Subcutaneous adipose tissue (tissue), 4 donors: ENCODE data around the gene CC2D1B. TPM values are rescaled to one million over a fixed set of nuclear protein-coding genes. Genes with fewer than 3 reads are reported as not detected.

Experiments
- total RNA-seq, 4 donors: library from RNA; depleted of rRNA; stranded (reverse); fragments of >200 nt; gene quantifications; one replicate each; pipeline ENCODE4 v1.1.0, GENCODE V29; 2016
- TF ChIP-seq, protein P1 (sequence below): fragments of 450-650 bp; IDR thresholded peaks from one replicate; pipeline ENCODE4 v1.5.1; 2016; ENCODE audit warnings: low read depth, mild to moderate bottlenecking, control low read depth, antibody characterized with exemption, moderate library complexity

Gene CC2D1B
- total RNA-seq, 4 donors from 2014 or later = 20.4 to 54.3 (median 27.9) TPM

DNA sequence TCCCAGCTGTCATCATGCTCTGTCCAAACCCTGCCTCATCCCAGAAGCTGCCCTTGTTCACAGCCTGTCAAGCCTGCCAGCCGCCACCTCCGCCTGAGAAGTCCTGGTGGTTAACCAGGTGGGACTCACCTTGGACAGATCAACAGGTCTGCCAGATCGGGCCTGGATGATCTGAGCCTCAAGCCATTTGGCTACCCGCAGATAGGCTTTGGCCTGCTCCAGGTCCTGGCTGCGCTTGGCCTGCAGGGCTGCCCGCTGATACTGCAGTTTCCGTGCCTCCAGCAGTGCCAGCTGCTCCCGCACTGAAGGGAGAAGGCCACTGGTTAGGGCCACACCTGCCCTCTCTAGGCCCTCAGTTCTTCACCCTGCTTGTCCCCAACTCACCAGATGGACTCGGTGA lies 8.6 kb downstream of the CC2D1B start:
- TF ChIP-seq, protein P1, sequence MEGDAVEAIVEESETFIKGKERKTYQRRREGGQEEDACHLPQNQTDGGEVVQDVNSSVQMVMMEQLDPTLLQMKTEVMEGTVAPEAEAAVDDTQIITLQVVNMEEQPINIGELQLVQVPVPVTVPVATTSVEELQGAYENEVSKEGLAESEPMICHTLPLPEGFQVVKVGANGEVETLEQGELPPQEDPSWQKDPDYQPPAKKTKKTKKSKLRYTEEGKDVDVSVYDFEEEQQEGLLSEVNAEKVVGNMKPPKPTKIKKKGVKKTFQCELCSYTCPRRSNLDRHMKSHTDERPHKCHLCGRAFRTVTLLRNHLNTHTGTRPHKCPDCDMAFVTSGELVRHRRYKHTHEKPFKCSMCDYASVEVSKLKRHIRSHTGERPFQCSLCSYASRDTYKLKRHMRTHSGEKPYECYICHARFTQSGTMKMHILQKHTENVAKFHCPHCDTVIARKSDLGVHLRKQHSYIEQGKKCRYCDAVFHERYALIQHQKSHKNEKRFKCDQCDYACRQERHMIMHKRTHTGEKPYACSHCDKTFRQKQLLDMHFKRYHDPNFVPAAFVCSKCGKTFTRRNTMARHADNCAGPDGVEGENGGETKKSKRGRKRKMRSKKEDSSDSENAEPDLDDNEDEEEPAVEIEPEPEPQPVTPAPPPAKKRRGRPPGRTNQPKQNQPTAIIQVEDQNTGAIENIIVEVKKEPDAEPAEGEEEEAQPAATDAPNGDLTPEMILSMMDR = no peak

DNA sequence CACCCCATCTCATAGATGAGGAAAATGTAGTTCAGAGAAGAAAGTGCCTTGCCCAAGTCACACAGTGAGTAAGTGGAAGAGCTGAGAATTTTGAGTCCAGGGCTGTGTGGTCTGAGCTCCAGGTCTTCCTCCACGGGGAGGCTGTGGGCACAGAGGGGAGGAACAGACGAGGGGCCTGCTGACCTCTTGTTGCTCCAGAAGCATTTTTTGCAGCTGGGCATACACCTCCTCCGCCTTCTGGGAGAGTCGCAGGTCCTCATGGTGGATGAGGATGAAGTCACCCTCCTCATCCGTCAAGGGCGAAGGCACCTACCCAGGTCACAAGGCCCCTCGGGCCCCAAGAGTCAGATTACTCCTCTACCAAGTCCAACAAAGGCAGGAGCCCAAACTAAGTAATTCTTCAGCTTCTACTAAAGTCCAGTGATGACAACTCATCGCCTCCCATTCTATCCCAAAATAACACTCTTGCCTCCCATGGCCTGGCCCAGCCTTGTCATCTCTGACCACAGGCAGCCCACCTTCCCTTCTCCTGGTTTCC lies 9.1 kb downstream of the CC2D1B start:
- TF ChIP-seq, protein P1 = no peak

DNA sequence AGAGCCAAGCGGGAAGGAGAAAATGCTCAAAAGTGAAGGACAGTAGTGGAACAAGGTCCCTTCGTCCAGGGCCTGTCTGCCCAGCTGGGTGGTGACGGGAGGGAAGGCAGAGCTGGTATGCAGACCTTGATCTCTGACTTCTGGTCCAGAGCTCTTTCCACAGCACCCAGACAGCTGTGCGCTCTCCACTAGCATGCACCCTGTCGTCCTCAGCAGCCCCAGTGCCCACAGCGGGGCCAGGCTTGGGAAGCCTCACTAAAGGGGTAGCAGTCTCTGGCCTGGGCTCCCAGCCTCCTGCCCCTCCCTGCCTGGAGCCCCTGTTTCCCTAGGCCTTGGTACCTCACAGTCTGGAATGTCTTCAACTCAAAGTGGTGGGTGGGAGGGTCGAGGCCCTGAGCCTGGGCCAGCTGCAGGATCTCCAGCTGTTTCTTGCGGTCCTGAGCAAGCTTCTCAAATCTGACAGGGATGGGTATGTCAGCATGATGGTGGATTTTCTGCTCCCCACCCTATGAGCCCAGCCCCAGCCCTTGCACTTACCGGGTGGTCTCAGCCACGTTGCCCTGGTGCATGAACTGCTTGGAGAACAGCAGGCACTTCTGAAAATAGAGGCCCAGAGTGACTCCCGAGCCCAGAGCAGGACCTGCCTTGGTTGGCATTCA lies 10.0 kb downstream of the CC2D1B start:
- TF ChIP-seq, protein P1 = no peak

DNA sequence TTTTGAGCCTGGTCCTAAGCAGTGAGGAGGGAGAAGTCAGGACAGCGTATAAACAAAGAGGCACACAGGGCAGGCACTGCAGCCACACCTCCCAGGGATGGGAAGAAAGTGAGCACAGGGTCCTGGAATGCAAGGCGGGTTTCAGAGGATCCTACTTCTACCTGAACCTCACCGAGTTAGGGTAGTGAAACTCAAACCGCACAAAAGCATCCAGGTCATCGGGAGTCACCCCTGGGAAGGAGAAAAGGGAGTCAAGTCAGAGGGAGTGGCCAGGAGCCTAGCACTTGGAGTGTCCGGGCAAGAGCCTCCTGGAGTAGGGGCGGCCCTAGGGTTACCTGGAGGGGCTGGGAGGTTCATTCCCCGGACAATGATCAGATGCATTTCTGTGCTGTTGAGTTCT lies 10.6 kb downstream of the CC2D1B start:
- TF ChIP-seq, protein P1 = no peak

DNA sequence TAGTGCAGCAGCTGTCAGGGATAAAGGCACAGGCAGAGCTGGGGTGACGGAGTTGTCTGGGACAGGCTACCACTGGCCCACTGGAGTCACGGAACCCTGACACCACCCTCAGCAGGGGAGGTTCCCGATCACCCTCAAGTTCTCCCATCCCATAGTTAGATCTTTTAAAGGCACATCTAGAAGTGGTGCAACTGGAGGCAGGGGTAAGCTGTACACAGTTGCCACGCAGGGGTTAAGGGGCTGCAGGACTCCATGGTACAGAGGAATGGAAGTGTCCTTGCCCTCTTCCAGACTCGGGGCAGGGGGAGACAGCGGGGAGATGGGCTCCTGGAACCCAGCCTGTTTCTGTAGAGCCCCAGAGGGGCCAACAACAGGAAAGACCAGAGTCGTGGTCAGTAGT lies 13.3 kb downstream of the CC2D1B start:
- TF ChIP-seq, protein P1 = no peak

DNA sequence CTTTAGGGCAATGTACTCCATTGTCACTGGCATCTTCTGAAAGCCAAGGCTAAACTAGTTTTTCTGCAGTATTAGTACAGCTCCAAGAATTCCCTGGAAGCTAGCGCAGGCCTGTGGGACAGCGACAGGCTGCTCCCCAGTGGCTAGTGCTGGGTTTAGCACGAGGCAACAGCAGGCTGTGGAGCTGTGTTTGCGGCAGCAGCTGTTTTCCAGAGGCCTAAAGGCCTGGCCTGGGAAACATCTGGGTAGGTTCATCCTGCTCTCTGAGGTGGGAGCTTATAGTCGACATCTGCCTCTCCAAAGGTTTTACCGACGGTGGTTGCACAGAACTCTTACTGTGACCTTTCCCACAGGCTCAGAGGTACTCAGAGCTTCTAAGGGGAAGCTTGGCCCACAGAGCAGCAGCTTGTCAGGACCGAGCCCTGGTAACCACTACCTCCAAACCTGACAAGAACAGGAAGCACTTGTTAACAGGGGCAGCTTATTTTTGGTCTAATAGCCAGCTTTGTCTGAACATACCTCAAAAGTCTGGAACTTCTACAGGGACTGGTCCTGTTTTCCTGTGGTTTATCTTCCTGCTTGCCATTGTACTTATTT lies 17.2 kb downstream of the CC2D1B start:
- TF ChIP-seq, protein P1 = no peak

DNA sequence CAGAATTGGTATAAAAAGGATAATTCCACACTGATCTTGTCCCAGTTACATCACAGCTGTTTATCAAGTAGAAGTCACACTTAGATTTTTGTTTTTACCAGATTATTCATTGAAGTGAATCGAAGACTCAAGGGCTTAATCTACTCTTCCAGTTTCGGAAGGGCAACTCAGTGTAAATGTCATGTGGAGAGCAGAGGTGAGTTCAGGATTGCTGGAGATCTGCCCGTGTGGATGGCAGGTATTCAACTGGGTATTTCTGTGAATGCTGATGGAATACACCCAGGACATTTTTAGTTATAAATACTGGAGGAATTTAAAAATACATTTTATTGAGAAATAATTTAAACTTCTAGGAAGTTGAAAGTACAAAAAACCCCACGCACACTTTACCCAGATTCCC lies 19.4 kb downstream of the CC2D1B start:
- TF ChIP-seq, protein P1 = no peak
